Measurements from ENCODE around the gene CXCL12.

CXCL12 gene

GRCh38 chr10:44363716-44364115, 21.2 kb downstream of the CXCL12 start:
- no peaks in the 10 kb centered on the region for H3K9me3 ChIP-seq (ENCODE audit: severe bottlenecking)
- no peak overlapping the region for H3K27ac ChIP-seq
- H3K4me3 ChIP-seq (ENCODE audit: low read depth, low read length): no peak overlapping the region
- TF ChIP-seq CTCF (IDR thresholded peaks at IDR 0.05; ENCODE audit: low read depth, low read length): no peak
- no peaks in the 10 kb centered on the region for H3K36me3 ChIP-seq
- no peak for DNase-seq
- peaks cover 63% of the 10 kb centered on the region for H3K27me3 ChIP-seq (ENCODE audit: insufficient read depth, low read depth, severe bottlenecking)

GRCh38 chr10:44362866-44363711, 21.8 kb downstream of the CXCL12 start:
- Histone ChIP-seq H3K9me3 (ENCODE audit: severe bottlenecking) (no peaks in the 10 kb centered on the region), H3K27ac (no peak overlapping the region), H3K27me3 (ENCODE audit: insufficient read depth, low read depth, severe bottlenecking) (peaks cover 63% of the 10 kb centered on the region), H3K36me3 (no peaks in the 10 kb centered on the region), H3K4me3 (ENCODE audit: low read depth, low read length) (no peak overlapping the region)
- no peak for TF ChIP-seq CTCF (IDR thresholded peaks at IDR 0.05; ENCODE audit: low read depth, low read length)
- DNase-seq: no peak

GRCh38 chr10:44361109-44361508, 23.8 kb downstream of the CXCL12 start:
- H3K27me3 ChIP-seq (ENCODE audit: insufficient read depth, low read depth, severe bottlenecking): peaks cover 66% of the 10 kb centered on the region
- no peaks in the 10 kb centered on the region for H3K36me3 ChIP-seq
- no peak overlapping the region for H3K4me3 ChIP-seq (ENCODE audit: low read depth, low read length)
- H3K27ac ChIP-seq: no peak overlapping the region
- H3K9me3 ChIP-seq (ENCODE audit: severe bottlenecking): no peaks in the 10 kb centered on the region
- TF ChIP-seq CTCF (IDR thresholded peaks at IDR 0.05; ENCODE audit: low read depth, low read length): no peak
- no peak for DNase-seq

- no peak overlapping the region for H3K4me3 ChIP-seq (ENCODE audit: low read depth, low read length)
- no peak for DNase-seq
These were observed 26.7 kb downstream of the CXCL12 start for GRCh38 chr10:44358080-44358771.

GRCh38 chr10:44357023-44357540, 27.8 kb downstream of the CXCL12 start:
- TF ChIP-seq CTCF (IDR thresholded peaks at IDR 0.05; ENCODE audit: low read depth, low read length): no peak
- no peaks in the 10 kb centered on the region for H3K9me3 ChIP-seq (ENCODE audit: severe bottlenecking)
- no peak overlapping the region for H3K4me3 ChIP-seq (ENCODE audit: low read depth, low read length)
- H3K27ac ChIP-seq: no peak overlapping the region
- no peak for DNase-seq
- peaks cover 72% of the 10 kb centered on the region for H3K27me3 ChIP-seq (ENCODE audit: insufficient read depth, low read depth, severe bottlenecking)
- no peaks in the 10 kb centered on the region for H3K36me3 ChIP-seq

More at GRCh38 chr10:44358080-44358771, 26.7 kb downstream of the CXCL12 start:
- no peak for TF ChIP-seq CTCF (IDR thresholded peaks at IDR 0.05; ENCODE audit: low read depth, low read length)
- peaks cover 76% of the 10 kb centered on the region for H3K27me3 ChIP-seq (ENCODE audit: insufficient read depth, low read depth, severe bottlenecking)
- H3K27ac ChIP-seq: no peak overlapping the region
- no peaks in the 10 kb centered on the region for H3K36me3 ChIP-seq
- H3K9me3 ChIP-seq (ENCODE audit: severe bottlenecking): no peaks in the 10 kb centered on the region
